GM12892 (cell line): ENCODE measurements around the gene VGLL2.

ENCODE experiments used
- DNase-seq: peaks from one replicate; pipeline ENCODE4 v3.0.0; 2011; ENCODE audit not compliant: insufficient read length
- FAIRE-seq: peaks from 2 replicates; lab custom pipeline; 2011; peaks lifted over from hg19 to GRCh38; lab: Jason Lieb, UNC
- POLR2A ChIP-seq: IDR thresholded peaks from 2 replicates; pipeline ENCODE4 v1.6.1; 2011; ENCODE audit warnings: low read depth, low read length, control low read depth
- POLR2AphosphoS5 ChIP-seq: IDR thresholded peaks from 2 replicates; pipeline ENCODE4 v1.6.1; 2011; ENCODE audit warnings: low read depth, low read length, control low read depth
- TAF1 ChIP-seq: IDR thresholded peaks from 2 replicates; pipeline ENCODE4 v1.6.1; 2011; ENCODE audit warnings: low read depth, mild to moderate bottlenecking, control low read depth, low read length, borderline replicate concordance

VGLL2 gene

GRCh38 chr6:117253785-117254184, 11.6 kb upstream of the VGLL2 start:
- TF ChIP-seq POLR2AphosphoS5 (no peak), TAF1 (no peak), POLR2A (no peak)
- DNase-seq (no peak), FAIRE-seq (no peak)

GRCh38 chr6:117262799-117263198, 2.6 kb upstream of the VGLL2 start:
- TF ChIP-seq POLR2AphosphoS5, result no peak
- TF ChIP-seq TAF1, result no peak
- no peak for TF ChIP-seq POLR2A
- no peak for FAIRE-seq

GRCh38 chr6:117263353-117263927, 1.9 kb upstream of the VGLL2 start:
- TF ChIP-seq POLR2AphosphoS5 (no peak), TAF1 (no peak)
- FAIRE-seq, result no peak
- no peak for DNase-seq

More at GRCh38 chr6:117262799-117263198, 2.6 kb upstream of the VGLL2 start:
- DNase-seq, result no peak

GRCh38 chr6:117264369-117264691, 1.0 kb upstream of the VGLL2 start:
- TF ChIP-seq POLR2A, result no peak
- TF ChIP-seq POLR2AphosphoS5, result no peak
- TF ChIP-seq TAF1, result no peak
- no peak for FAIRE-seq
- no peak for DNase-seq

- no peak for FAIRE-seq
- no peak for DNase-seq
Measured at GRCh38 chr6:117264692-117265409, 507 bp upstream of the VGLL2 start.

GRCh38 chr6:117266257-117267053, 1.1 kb downstream of the VGLL2 start:
- DNase-seq (no peak), FAIRE-seq (no peak)
- TF ChIP-seq TAF1 (no peak), POLR2A (no peak), POLR2AphosphoS5 (no peak)

More at GRCh38 chr6:117264692-117265409, 507 bp upstream of the VGLL2 start:
- TF ChIP-seq TAF1 (no peak), POLR2A (no peak), POLR2AphosphoS5 (no peak)

- no peak for DNase-seq
- FAIRE-seq, result no peak
- TF ChIP-seq POLR2AphosphoS5 (no peak), POLR2A (no peak), TAF1 (no peak)
Measured at GRCh38 chr6:117267054-117267347, 1.6 kb downstream of the VGLL2 start.

- DNase-seq (no peak), FAIRE-seq (no peak)
- no peak for TF ChIP-seq POLR2A
- TF ChIP-seq TAF1, result no peak
- no peak for TF ChIP-seq POLR2AphosphoS5
Measured at GRCh38 chr6:117267766-117268534, 2.6 kb downstream of the VGLL2 start.

- DNase-seq, result no peak
- FAIRE-seq, result no peak
Measured at GRCh38 chr6:117268924-117269323, 3.6 kb downstream of the VGLL2 start.

GRCh38 chr6:117269638-117270054, 4.3 kb downstream of the VGLL2 start:
- FAIRE-seq, result no peak
- TF ChIP-seq TAF1 (no peak), POLR2AphosphoS5 (no peak), POLR2A (no peak)
- no peak for DNase-seq

More at GRCh38 chr6:117268924-117269323, 3.6 kb downstream of the VGLL2 start:
- TF ChIP-seq TAF1 (no peak), POLR2AphosphoS5 (no peak), POLR2A (no peak)

GRCh38 chr6:117270055-117270842, 4.9 kb downstream of the VGLL2 start:
- no peak for FAIRE-seq
- no peak for DNase-seq
- no peak for TF ChIP-seq TAF1
- TF ChIP-seq POLR2A, result no peak
- no peak for TF ChIP-seq POLR2AphosphoS5
